GM12892 (cell line): ENCODE data around the gene RBBP7.

Source experiments
- POLR2A ChIP-seq: IDR thresholded peaks from 2 replicates; pipeline ENCODE4 v1.6.1; 2011; ENCODE audit warnings: low read depth, low read length, control low read depth
- POLR2AphosphoS5 ChIP-seq: IDR thresholded peaks from 2 replicates; pipeline ENCODE4 v1.6.1; 2011; ENCODE audit warnings: low read depth, low read length, control low read depth

GRCh38 chrX:16882702-16883486, 12.7 kb upstream of the RBBP7 start:
- TF ChIP-seq POLR2AphosphoS5 (no peak), POLR2A (no peak)
